HG02938 (cell line): ENCODE data around the gene CDT1.

ENCODE experiments used
- ATAC-seq: cut with Tn5 transposase; IDR thresholded peaks from one replicate; pipeline ENCODE4 v1.9.1; 2021; ENCODE audit warnings: mild to moderate bottlenecking, moderate library complexity; ENCODE audit not compliant: unreplicated experiment

Gene CDT1

DNA sequence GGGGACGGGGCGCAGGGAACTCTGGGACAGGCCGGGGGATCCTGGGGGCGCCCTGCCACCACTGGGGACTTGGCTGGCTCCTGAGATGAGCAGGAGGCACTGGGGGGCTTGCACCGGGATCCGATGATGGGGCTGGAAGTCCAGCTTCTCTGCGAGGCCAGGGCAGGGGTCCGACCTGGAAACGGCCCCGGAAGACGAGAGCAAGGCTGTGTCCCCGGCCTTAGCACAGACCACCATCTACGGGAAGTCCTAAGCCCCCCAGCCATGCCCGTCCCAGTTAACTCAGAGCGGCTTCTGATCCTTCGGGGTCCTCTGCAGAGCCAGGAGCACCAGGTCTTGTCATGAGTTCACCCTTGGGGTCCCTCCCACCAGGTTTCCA, 573 bp downstream of the CDT1 start:
- no peak for ATAC-seq

DNA sequence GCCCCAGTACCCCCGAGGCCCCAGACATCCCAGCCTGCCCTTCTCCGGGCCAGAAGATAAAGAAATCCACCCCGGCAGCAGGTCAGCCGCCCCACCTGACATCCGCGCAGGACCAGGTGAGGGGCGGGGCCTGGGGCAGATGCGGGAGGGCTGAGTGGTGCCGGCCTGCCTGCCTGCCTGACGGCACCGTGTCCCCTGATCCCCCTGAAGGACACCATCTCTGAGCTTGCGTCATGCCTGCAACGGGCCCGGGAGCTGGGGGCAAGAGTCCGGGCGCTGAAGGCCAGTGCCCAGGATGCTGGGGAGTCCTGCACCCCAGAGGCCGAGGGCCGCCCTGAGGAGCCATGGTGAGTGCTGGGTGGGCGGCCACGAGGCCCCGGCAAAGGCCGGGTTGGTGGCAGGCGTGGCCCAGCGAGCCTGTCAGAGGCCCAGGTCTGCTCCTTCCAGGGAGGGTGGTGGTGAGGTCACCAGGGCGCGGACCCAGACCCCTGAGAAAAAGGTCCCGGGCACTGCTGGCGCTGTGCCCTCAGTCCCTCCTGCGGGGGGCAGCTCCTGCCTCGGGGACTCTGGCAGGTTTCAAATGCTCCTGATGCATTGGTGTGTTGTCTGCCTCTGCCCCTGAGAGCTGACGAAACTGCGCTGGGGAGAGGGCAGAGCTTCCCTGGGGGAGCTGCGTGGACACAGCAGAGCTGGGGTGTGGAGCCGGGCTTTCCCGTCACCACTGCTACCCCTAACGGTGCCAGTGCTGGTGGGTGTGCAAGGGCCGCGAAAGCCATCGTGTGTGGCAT, 1.2 kb downstream of the CDT1 start:
- ATAC-seq, result no peak

DNA sequence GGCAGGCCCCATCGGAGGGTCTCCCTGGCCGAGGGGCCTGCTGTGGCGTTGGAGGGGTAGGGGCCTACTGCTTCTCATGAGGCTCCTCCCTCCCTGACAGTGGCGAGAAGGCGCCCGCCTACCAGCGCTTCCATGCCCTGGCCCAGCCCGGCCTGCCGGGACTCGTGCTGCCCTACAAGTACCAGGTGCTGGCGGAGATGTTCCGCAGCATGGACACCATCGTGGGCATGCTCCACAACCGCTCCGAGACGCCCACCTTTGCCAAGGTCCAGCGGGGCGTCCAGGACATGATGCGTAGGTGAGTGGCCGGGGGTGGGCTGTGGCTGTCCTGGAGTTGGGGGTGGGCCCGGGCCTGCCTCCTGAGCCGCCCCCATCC, 1.7 kb downstream of the CDT1 start:
- ATAC-seq, result no peak

DNA sequence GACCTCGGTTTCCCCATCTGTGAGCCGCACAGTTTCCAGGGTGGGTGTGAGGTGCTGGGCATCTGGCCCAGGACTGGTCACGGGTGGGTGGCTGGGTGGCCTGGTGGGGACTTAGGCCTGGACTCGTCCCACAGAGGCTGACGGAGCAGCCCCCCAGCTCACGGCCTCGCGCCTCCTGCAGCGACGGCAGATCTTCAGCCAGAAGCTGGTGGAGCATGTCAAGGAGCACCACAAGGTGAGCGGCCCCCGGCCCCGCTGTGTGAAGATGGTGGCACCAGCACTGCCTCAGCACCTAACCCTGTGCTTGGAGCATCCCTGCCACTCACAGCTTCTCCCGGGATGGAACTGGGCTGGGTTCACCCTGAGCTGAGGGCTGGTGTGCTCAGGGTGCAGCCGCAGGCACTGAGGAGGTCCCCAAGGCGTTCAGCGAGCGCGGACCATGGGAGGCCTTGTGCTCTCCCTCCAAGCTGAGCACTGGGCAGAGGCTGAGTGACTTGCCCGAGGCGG, 2.4 kb downstream of the CDT1 start:
- no peak for ATAC-seq

DNA sequence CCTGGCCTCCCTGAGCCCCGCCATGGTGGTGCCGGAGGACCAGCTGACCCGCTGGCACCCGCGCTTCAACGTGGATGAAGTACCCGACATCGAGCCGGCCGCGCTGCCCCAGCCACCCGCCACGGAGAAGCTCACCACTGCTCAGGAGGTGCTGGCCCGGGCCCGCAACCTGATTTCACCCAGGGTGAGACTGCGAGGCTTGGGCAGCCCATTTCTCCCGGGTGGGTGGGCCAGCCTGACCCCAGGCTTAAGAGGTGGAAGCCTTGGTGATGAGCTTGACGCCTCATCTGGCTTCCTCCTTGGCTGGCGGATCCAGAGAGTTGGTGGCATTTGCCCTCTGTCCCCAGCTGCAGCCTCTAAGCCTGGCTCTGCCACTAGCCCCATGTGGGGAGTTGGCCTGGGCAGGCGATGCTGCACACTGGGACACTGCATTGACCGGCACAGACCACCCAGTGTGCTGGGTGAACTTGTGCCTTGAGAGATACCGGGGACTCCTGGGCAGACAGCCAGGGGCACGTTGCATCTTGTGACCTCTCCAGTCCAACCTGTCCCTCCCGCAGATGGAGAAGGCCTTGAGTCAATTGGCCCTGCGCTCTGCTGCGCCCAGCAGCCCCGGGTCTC, 3.0 kb downstream of the CDT1 start:
- no peak for ATAC-seq

DNA sequence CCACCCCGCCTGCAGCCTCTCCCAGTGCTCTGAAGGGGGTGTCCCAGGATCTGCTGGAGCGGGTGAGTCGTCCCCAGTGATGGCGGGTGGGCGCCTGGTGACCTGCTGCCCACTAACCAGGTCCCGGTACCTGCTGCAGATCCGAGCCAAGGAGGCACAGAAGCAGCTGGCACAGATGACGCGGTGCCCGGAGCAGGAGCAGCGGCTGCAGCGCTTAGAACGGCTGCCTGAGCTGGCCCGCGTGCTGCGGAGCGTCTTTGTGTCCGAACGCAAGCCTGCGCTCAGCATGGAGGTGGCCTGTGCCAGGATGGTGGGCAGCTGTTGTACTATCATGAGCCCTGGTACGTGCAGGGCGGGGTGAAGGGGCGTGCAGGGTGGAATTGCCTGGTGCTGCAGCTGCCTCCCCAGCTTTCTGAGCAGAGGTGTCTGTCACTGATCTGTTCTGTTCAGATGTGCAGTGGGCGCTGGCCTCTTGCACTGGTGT, 3.6 kb downstream of the CDT1 start:
- no peak for ATAC-seq

DNA sequence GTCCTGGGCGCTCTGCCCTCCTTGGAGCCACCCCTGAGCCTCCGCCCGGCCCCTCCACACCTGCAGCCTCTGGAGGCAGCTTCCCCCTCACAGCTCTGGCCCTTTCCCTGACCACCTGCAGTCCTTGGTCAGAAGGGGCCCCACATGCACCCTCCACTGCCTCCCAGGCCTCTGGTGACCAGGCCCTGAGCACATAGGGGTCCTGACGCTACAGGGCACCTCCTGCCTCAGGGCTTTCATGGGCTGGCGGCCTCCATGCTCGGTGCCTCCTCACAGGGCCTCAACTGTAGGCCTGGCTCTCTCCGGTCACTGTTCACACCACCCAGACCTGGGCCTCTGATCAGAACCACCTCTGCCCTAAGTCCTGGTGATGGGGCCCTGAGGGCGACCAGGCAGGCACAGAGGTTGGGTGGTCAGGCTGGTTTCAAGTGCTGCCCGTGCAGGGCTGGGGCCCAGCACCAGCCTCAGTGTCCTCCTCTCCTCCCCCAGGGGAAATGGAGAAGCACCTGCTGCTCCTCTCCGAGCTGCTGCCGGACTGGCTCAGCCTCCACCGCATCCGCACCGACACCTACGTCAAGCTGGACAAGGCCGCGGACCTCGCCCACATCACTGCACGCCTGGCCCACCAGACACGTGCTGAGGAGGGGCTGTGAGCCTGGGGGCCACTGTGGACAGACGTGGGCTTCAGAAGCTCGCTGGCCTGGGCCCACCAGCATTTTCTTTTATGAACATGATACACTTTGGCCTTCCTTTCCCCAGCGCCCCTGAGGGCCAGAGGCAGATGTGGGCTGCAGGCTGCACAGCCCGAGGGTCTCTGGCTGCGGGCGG, 4.3 kb downstream of the CDT1 start:
- no peak for ATAC-seq

DNA sequence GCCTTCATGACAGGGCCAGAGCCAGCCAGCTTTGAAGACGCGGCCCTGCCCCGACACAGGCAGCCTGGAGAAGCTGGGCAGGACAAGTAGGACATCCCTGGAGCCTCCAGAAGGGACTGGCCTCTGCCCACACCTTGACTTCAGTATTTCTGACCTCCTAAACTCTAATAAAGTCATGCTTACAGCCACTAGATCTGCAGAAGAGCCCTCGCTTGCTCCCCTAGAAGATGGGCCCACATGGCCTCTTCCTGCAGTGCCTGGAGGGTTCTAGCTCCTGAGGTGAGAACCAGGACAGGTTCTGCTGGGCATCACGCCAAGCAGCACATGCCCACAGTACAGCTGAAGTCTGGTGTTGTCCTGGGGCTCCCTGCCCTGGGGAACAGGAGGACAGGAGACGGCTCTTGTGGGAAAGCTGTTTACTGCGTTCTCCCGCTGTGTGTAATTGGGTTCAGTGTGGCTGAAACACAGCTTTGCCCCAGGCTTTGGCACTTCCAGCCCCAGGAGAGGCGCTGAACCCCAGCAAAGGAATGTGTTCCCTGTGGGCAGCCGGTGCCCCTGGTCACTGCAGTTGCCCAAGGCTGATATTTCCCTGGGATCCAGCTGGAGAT, 5.6 kb downstream of the CDT1 start:
- ATAC-seq, result no peak

DNA sequence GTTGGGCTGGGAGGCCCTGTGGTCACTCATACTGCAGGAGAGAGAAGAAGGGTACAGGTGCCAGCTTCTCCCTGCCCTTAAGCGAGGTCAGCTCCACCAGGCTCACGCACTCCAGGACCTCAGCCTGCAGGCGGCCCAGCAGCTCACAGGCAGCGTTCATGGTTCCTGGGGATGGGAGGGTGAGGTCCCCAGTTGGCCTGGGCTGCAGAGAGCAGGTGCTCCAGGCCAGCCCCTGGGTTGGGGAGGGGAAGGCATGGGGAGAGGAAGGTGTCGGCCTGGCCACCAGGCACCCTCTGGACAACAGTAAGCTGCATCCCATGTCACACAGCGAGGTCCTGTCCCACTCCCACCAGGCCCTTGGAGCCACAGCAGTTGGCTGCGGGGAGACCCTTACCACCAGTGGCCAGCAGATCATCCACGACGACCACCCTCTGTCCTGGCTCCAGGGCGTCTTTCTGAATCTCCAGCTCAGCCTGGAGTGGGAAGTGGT, 6.1 kb downstream of the CDT1 start:
- ATAC-seq, result no peak

DNA sequence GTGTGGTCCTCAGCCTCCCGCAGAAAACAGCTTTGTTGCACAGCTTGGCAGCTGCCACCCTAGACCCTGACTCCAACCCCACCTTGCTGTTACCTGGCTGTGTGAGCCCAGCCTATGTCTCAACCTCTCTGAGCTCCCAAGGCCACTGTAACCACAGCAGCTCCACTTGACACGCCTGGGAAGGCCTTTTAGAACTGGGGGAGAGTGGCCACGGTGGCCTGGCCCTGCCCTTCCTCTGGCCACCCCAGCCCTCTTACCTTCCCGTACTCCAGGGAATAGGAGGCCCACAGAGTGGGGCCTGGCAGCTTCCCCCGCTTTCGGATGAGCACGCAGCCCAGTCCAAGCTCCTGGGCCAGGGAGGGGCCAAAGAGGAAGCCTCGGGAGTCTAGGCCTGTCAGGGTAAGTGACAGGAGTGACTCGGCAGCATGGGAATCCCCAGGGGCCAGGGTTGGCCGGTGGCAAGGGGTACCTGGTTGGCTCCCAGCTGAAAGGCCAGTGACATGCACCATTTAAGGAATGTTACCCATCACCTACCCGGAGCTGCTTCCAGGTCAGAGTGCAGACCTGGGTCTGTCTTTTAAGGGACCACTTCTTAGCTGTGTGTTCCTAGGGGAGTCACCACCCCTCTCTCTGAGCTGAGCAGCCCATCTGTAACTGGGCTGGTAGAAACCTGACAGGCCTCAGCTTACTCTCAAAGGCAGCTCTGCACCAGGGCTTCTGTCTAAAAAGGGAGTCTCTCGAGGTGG, 6.8 kb downstream of the CDT1 start:
- no peak for ATAC-seq

DNA sequence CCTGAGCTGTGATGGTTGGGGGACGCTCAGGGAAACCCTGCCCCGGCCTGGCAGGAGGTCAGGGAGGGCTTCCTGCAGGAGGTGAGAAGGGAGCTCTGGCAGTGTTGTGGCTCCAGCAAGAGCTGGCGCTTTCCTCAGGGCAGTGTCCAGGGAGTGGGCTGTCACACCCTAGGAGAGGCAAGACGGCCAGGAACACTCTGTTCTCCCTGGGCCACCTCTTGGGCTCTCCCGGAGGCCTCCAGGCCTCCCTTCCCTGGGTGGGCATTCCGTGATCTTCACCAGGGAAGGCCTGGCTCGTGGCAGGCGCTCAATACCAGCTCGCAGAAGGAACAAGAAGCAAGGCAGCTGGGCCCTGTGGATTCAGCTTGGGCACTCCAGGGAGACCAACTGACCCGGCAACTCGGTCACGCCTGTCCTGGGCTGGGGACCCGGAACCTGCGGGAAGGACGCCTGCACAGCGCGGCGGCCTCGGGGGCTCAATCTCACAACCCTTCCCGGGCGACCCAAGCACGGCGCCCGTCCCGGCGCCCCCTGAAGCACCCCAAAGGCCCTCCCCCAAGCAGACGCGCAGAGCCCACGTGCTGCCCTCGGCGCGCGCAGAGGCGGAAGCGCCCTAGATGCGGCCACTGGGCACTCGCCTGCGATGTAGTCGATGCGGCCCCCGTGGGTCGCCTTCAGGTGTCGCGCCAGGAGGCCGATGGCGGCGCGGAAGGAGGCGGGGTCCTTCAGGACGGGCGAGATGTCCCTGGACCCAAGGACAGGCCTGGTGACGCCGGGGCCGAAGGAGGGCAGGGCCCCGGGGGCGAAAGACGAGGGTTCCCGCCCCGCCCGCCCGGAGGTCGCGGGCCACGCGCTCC, 7.6 kb downstream of the CDT1 start:
- ATAC-seq, result peak; percentile 52

DNA sequence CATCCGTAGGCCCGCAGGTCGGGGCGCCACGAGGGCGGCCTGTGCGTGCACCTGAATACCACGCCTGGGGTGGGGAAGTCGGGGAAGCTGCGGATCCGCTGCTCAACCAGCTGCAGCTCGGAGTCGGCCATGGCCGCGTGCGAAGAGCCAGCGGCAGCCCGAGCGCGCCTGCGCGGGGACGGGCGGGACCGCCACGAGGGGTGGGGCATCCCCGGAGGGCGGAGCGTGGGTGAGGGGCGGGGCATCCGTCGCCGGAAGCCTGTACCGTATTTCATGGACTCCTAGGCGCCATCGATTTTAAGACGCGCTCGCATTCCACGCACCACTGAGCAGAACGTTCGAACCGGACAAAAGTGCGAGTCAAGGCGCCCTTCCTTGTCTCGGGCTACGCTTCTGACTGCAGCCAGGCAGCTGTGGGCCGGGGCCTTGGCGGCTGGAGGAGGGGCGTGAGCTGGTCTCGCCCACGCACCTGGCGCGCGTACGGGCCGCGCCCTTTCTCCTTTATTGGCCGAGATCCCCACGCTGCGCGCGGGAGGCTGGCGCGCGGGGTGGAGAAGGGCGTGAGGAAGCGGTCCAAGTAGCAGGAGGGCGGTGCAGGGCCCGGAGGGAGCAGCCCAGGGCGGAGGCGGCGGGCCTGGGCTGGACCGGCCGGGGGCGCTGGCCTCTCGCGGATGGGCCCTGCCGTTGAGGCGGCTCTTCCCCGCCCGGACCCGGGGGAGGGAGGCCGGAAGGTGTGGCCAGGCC, 8.4 kb downstream of the CDT1 start, which contains the start of gene APRT:
Gene APRT (minus strand): TSS at position 160 of the 744 bp plus-strand sequence. CDS start 29 bp downstream, at position 131.
- ATAC-seq, result peak; percentile 60

DNA sequence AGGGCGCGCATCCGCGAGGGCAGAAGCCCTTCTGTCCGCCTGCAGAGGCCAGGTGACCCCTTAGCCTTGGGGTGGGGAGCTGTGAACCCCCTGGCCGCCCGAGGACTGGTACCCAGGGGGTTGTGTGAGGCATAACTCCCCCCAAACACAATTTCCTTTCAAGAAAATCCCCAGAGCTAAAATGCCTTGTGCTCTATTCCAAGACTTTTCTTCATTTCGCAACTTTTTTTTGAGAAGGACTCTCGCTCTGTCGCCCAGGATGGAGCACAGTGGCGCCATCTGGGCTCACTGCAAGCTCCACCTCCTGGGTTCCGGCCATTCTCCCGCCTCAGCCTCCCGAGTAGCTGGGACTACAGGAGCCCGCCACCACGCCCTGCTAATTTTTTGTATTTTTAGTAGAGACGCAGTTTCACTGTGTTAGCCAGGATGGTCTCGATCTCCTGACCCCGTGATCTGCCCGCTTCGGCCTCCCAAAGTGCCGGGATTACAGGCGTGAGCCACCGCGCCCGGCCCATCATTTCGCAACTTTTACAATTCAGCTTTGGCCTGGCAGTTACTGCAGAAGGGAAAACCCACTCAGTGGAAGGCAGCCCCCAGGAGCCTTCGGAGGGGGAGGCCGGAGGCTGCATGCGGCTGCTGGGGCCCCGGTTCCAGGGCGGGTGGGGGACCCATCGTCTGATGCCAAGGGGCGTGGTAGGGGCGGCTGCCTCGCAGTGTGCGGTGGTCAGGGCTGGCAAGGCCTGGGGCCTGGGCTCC, 9.1 kb downstream of the CDT1 start:
- no peak for ATAC-seq

DNA sequence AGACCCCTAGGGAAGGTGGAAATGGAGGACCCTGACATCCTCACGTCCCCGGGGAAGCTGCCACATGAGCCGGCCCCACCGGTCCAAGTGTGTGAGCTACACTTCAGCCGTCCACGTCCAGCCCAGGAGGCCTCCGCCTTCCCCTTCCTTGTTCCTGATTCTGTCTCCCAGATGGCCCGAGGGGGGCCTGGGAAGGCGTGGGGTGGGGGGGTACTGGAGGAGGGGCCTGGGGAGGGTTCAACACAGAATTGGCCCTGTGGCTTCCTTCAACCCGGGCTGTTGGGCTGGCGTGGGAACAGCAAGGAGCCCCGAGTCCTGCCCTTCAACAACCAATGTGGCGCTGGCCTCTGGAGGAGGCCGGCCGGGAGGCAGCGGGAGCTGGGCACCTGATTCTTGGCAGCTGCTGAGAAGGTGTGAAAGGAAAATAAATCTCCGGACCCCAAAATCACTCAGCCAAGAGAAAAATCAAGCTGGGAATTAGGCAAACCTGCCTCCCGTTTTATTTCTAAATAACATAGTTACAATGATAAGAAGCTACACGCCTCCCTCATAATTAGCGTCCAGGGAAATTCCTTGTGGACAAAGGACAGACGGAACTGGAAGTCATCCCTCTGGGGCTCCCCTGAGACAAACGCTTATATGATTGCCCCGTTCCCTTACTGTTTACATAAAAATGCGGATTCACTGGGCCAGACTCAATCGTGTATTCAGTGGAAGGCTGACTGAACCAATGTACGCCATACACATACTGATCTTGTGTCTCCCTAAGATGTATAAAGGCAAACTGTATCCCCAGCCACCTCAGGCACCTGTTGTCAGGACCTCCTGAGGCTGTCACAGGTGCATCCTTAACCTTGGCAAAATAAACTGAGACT, 9.9 kb downstream of the CDT1 start:
- ATAC-seq, result no peak

DNA sequence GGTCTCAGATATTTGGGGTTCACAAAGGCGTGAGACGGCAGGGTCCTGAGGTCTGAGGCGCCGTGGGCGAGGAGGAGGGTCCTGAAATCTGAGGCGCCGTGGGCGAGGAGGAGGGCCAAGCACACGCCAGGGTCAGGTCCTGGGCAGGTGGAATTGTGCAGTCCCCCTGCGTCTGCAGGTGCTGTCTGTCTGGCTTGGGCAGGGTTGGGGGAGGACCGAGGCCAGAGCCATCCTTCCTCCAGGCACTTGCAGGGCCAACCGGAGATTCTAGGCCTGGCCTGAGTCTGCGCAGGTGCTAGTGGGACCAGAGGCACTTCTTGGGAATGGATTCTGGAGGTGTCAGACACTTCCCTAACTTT, 10.5 kb downstream of the CDT1 start:
- ATAC-seq, result no peak

DNA sequence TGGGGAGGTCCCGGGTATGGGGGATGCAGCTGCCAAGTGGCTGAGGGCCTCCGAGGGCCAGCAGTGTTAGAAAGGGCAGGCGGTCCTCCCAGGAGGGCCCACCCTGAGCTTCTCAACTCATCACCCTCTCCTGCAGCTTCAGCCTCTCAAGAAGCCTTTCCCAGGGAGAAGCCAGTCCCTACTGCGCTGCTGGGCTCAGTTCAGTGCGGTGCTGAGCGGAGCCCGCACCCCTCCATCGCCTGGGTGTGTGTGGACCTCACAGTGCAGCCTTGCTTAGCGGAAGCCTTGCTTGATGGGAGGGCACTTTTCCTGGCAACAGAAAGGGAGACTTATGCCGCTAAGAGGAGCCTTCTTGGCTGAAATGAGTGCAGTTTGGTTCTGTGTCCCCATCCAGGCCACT, 11.6 kb downstream of the CDT1 start:
- ATAC-seq, result no peak
